GM18507 (cell line): ENCODE results near the gene TM7SF2.

Experiments used
- DNase-seq: peaks from one replicate; pipeline ENCODE4 v3.0.0; 2011; ENCODE audit warnings: low read depth; ENCODE audit not compliant: insufficient read length; ENCODE audit errors: extremely low spot score
- FAIRE-seq: peaks from 2 replicates; lab custom pipeline; 2011; peaks lifted over from hg19 to GRCh38; lab: Jason Lieb, UNC

Gene TM7SF2

DNA sequence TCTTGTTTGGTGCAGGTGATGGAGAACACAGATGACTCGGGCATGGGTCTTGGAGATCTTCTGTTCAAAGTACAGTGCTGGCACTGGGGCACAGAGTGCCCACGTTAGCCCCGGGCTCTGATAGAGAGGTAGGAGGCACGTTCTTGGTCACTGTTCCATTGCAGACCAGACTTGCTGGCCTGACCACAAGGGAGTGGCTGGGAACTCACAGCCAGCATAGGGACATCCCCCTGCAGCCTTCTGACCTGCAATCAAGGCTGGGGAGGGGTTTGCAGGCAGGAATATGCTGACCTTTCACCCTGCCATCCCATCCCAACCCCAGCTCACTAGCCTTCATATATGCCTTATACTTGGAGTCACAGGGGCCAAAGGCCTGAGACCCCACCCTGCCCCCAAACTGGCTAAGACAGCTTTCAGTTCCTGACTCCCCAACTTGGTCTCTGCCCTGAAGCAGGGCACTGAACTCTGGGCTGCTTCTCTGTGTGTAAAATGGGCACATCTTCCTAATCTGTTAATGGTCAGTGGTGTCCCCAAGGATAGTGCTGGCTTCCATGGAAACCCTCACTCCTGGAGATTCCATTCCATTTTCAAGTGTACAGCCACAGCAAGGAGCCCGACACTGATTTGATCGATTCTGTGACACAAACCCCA is 15.1 kb downstream of the TM7SF2 start:
- no peak for DNase-seq
- no peak for FAIRE-seq

DNA sequence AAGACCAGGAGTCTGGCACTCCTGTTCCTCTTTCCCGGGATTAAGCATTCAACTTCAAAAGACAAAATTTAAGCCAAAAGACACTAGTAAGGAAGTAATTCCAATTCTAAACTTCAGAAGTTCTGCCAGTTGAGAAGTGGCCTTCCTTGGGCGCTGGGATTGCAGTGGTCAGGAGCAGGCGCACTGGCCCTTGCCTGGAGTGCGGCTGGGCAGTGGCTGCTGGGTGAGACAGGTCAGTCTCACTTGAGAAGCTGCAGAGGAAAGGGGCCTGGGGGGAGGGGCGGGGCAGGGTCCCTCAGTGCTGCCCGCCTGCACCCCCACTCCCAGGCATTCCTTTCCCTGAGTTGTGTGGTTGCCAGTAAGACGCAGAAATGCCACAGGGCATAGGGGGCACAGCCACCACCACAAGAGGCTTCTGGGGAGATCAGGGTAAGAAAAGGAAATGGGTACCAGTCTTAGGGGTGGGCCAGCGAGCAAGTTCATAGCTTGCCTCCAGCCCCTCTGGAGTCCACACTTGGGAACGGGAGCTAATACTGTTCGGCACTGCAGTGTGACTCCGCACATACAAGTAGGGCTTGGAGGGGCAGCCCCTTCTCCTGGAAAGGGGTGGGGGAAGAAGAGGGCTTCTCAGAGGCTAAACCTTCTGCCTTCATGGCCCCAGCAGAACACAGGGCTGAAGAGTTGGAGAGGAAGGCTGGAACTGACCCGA is 16.0 kb downstream of the TM7SF2 start:
- no peak for FAIRE-seq
- no peak for DNase-seq

DNA sequence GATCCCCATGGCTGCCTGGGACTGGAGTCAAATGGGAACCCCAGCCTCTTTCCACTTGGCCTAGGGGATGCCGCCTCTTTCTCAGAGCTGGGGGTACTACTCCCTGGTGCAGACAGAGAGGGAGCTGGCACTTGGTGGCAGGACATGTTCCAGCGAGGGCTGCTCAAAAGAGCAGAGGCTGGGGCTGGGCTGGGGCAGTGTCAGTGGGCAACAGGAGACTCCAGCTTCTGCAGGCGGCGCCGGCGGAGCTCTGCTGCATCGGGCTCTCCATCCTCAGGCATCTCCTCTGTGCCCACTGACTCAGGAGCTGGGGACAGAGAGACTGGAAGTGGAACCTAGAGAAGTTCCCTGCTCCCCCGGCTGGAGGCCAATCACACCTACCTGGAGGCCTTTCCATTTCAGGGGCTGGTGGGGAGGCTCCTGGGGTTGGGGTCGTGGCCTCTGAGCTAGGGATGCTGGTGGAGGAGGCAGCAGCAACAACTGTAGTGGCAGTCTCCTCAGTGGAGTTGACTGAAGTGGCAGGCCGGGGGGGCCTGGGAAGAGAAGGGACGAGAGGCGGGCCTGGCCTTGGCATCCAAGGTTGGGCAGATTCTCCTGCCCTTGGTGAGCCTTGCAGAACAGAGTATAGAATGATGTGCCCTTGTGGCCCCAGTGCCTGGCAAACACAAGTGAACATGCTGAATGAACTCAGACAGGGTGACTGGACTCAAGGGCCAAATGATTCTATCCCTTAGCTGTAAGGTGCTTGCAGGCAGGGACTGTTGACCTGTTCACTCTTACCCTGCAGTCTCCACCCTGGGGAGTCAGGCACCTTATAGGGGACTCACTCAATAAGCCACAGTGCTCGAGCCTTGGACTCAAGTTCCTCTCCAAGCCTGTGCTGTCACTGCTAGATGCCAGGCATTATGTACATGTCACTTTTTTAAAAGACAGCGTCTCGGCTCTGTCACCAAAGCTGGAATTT is 16.8 kb downstream of the TM7SF2 start:
- DNase-seq (no peak), FAIRE-seq (no peak)

DNA sequence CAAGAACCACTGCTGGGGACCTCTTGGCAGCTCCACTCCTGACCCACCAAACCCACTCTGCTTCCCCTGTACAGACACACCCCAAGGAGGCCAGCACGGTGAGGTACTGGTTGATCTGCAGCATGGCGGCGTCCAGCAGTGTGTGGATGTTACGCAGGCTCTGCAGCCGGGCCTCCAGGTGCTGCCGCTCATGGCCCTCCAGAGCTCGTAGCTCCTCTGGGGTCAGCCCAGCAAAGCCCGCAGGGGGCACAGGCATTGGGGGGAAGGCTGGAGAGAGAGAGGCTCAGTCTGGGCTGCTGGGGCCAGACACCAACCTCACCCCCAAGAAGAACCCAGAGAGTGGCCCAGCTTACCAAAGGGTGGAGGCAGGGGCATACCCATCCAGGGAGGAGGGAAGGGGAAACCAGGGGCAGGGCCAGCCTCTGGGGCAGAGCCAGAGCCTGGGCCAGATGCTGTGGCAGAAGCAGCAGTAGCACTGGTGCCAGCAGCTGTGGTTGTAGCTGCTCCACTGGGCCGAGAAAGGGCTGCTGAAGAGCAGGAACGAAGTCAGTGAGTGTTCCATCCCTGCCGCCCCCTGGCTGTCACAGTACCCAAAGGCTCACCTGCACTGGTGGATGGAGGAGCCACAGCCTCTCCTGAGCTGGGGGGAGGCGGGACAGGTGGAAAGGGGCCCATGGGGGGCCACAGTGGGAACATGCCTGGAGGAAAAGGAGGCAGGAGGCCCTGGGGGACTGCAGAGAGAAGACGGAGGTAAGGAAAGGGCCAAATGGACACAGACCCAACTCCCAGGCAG is 18.2 kb downstream of the TM7SF2 start:
- FAIRE-seq (no peak), DNase-seq (no peak)

DNA sequence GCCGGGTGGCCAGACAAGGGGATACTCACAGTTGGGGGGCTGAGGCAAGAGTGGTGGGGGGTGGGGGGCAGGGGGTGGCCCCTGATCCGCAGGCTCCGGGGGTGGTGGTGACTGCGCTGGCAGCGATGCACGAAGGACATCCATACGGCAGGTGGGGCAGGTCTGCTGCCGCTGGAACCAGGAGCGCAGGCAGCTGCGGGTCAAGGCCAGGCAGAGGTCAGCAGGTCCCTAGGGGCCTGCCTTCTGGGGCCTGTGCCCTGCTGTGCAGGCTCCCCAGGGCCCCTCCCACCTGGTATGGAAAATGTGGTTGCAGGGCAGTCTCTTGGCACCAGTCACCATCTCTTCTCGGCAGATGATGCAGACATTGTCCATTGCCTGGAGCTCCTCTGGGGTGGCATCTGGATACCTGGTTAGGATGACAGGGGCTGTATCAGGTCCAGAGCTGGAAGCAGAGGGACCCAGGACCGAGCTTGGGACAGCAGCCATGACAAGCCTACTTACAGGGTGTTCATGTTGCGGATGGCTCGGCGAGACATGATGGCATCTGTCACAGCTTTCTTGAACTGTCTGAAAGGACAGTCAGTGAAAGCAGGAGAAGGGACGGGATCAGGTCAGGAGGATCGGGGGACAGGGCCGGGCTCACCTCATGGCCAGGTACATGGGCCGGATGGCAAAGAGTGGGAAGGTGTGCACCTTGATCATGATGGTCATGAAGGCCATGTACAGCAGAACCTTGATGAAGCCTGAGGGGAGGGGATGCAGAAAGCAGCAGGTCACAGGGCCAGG is 19.2 kb downstream of the TM7SF2 start:
- no peak for FAIRE-seq
- DNase-seq = no peak

DNA sequence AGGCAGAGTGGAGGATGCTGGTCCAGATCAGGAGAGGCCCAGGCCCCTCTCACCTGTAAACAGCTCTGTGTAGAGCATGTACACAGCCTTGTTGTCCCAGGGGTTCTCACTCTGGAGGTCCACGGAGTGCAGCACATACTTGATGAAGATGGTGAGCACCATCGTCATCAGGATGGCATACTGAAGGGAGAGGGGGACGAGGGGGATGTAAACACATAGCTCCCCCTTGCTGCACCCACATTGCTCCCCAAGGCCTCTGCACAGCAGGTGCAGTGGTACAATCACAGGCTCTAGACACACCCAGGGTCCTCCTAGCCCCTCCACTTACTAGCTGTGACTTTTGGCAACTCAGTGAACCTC is 19.7 kb downstream of the TM7SF2 start:
- no peak for FAIRE-seq
- DNase-seq = no peak

DNA sequence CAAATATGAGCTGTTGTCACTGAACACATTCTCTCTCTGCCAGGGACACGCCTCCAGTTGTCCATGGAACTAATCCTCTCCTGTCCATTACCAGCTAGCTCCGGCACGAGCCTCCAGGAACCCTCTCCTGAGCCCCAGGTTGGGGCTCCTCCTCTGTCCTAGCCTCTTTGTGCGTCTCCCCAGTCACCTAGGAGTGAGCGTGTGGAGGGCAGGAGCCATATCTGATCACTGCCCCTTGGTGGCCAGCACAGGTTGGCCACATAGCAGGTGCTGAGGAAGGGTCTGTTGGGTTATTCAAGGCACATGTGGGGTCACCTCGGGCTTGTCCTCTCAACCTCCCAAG is 20.2 kb downstream of the TM7SF2 start:
- FAIRE-seq = no peak

DNA sequence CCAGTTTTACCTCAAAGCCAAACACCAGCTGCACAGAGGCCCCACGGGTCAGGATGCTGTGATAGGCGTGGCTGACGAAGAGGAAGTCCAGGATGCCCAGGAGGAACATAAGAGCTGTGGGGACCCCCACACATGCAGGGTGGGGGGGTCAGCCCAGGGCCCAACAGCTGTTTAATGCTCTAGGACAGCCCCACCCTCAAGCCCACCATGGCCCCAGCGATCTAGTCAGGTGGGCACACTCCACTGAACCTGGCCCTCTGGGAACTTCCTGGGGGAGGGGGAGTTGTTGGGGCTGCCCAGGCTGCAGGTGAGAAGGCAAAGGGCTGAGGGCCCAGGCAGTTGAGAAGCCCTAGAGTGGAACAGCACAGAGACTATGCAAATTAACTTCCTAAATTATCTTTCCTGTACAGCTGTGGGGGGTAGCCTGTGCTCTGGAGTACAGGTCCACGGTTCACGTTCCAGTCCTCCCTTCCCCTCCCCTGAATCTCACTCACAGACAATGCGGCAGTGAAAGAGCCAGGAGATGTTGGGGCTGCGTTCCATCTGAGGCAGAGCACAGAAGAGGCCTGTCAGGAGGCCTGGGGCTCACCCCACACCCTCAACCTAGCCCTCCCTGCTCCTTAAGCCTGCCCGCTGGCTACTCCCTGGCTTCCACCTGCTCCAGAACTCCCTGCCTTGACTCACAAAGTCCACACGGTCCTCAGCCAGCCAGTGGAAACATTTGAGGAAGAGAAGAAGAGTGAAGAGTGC is 20.7 kb downstream of the TM7SF2 start:
- no peak for DNase-seq
- peak; percentile 94 for FAIRE-seq

More for the DNA sequence above, 20.2 kb downstream of the TM7SF2 start:
- DNase-seq = no peak

DNA sequence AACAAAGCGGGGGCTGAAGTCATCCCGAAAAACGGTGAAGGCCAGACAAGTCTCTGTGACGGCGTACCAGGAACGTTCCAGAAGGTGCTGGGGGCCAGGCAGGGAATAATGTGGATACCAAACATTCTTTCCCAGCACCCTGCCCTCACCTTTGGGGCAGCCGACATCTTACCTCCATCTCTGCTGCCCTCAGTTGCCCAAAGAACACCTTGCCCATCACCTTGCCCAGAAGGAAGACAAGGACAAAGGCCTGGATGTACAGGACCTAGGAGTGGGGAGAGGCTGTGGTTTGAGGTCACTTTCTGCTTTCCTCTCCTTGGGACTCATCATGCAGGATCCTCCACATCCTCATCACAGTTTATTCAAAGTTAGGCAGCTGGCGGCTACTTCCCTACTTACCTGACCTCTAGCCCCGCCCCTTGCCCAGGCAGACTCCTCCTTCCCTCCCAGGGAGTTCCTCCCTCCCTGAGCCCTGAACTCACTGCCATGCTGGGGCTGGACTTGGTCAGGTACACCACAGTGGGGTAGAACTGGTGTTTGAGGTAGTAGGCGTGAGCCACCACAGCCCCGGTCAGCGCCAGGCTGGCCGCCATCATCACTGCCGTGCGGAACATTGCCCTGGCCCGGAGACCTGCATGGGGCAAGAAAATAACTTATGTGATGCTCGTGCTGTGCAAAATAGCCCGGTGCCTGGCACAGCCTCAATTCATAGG is 21.5 kb downstream of the TM7SF2 start:
- no peak for DNase-seq
- peak; percentile 85 for FAIRE-seq

DNA sequence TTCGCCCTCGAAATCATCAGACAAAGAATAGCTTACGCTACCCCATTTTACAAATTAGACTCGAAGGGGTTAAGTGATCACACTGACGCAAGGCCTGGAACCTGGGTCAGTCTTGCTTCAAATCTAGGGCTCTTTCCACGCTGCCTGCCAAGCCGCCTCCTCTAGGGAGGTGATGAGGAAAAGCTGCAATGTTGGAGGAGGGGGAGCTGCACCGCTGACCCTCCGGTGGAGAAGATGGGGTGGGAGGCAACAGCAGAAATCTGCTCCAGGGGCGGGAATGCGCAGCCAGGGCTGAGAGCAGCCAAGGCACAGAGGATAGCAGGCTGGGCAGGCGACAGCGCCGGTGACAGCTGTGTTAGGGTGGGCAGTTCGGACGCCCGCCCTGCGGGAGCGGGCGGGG is 22.1 kb downstream of the TM7SF2 start:
- no peak for FAIRE-seq

DNA sequence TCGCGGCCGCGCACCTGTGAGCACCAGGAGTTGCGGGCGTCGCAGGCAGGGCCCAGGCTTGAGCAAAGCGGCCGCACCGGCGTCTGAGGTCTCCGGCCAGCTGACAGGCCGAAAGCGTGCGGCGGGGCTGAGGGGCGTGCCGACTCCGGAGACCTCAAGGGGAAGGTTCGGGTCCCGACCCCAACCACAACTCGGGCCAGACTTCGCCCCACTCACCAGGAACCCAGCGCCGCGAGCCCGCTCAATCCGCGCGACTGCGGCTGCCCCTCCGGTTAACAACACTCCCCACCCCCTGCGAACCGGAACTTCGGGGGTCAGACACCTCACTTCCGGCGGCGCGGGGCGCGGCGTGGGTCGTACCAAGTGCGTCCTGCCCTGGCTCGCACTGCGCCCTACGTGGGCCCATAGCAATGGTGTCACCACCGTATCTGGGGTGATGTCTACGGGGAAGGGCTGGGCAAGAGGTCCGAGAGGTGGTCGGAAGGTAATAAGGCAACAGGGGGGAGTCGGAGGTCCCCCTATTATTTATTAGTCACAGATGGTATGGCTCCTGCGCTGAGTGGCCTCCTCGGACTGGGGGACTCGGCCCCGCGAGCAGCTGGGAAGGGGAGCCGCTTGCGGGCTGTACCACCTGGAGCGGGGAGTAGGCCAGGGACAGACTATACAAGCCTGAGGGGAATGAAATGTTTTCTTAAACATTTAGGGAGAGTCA is 22.7 kb downstream of the TM7SF2 start, which contains the start of gene SYVN1:
TSS of gene SYVN1 (minus strand) at position 280 of the 712 bp plus-strand sequence. CDS start 918 bp downstream, outside the sequence.
- no peak for FAIRE-seq
- DNase-seq = peak; percentile 81

More for the DNA sequence above, 22.1 kb downstream of the TM7SF2 start:
- DNase-seq = no peak

DNA sequence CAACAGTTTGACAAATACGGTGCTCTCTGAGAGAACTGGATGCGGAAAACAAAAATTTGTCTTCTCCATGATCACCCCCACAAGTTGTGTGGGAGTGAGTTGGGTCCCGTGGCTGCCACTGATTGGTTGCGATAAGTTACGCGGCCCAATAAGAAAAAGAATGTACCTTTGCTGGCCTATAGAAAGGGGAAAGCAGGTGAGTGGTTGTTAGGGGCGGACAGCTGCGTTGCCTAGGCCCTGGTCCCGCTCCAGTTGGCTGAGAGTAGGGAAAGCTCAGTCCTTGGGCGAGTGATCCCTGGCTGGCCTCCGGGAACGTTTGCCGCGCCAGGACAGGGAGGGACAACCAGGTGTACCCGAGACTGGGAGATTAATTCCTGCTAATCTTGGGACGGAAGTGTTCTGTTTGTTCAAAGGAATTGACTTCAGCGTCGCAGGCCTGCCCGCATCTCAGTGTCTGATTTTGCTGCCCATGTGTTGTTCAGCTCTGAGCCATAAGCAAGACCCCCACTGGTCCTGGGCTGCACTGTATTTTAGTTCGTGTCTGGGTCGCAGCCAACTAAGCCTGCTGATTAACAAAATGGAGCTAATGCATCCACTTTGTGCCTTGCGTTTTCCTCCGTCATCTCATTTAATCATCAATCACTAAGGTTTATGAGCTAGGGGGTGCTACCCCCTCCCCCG is 23.4 kb downstream of the TM7SF2 start:
- peak; percentile 95 for FAIRE-seq

DNA sequence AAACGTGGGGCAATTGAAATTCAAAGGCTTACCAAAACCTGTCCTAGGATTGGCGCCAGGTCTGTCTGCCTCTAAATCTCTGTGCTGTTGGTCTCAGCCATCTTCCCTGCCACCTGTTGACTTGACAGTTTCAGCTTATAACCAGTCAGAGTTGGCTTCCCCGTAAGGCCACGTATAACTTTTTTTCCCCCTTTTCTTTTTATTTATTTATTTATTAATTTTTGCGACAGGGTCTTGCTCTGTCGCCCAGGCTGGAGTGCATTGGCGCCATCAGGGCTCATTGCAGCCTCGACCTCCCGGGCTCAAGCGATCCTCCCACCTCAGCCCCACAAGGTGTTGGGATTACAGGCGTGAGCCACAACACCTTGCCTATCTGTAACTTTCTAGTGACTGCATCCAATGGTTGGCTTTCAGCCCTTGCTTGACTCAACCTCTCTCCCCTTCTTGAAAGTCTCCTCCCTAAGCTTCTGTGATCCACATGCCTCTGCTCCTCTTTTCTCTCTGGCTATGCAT is 24.0 kb downstream of the TM7SF2 start:
- no peak for FAIRE-seq
- no peak for DNase-seq

More for the DNA sequence above, 23.4 kb downstream of the TM7SF2 start:
- DNase-seq = peak; percentile 89

DNA sequence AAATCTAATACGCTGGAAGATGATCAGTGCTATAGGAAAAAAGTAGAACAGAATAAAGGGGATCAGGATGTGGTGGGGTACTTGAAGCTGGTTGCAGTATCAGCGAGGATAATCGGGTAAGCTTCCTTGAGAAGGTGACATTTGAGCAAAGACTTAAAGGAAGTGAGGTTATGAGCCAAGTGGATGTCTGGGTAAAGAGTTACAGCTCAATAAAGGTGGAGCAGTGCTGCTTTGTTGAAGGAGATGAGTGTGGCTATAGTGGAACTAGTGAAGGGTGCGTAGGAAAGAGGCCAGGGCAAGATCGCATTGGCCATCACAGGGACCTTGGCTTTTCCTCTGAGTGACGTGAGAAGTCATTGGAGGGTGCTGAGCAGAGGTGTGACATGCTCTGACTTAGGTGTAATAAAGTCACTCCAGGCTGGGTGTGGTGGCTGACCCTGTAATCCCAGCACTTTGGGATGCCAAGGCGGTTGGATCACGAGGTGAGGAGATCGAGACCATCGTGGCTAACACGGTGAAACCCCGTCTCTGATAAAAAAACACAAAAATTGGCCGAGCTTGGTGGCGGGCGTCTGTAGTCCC is 24.9 kb downstream of the TM7SF2 start:
- DNase-seq (no peak), FAIRE-seq (no peak)

DNA sequence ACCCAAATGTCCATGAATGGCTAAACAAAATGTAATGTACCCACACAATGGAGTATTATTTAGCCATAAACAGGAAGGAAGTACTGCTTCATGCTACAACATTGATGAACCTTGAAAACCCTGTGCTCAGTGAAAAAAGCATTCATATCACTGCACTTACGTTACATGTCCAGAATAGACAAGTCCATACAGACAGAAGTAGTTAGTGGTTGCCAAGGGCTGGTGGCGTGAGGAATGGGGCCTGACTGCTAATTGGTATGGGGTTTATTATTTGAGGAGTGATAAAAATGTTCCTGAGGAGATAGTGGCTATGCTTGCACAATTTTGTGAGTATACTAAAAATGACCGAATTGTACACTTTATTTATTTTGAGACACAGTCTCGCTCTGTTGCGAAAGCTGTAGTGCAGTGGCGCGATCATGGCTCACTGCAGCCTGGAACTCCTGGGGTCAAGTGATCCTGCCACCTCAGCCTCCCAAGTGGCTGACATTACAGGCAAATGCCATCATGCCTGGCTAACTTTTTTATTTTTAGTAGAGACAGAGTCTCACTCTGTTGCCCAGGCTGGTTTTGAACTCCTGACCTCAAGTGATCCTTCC is 30.3 kb downstream of the TM7SF2 start:
- no peak for FAIRE-seq

More for the DNA sequence above, 30.3 kb downstream of the TM7SF2 start:
- DNase-seq = no peak
